NOMO-1 (cell line): ENCODE measurements around the gene TECTA.
"Not testable (repeated sequence)": the region's sequence is repeated elsewhere in the genome, so short reads cannot be mapped to it uniquely, and the experiment has no call there.

ENCODE experiments used
- DNase-seq, 2 experiments: peaks; one replicate each; lab custom pipeline; 2025; ENCODE audit not compliant: unreplicated experiment in 2 of 2; lab: John Stamatoyannopoulos, UW

TECTA gene

GRCh38 chr11:121177629-121178028 is 76.6 kb downstream of the TECTA start:
- not testable (repeated sequence) for DNase-seq

DNA sequence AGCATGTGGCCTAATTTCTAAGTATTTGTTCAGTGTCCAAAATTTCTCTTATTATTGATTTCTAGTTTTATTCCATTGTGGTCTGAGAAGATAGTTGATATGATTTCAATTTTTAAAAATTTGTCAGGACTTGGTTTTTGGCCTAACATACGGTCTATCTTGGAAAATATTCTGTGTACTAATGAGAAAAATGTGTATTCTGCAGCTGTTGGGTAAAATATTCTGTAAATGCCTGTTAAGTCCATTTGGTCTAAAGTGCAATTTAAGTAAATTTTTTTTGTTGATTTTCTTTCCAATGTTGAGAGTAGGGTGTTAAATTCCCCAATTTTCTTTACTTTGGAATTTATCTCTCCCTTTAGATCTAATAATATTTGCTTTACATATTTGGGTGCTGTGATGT is 78.3 kb downstream of the TECTA start:
- DNase-seq, result no peak

- DNase-seq, result no peak
These were observed 79.1 kb downstream of the TECTA start for GRCh38 chr11:121180183-121180582.

DNA sequence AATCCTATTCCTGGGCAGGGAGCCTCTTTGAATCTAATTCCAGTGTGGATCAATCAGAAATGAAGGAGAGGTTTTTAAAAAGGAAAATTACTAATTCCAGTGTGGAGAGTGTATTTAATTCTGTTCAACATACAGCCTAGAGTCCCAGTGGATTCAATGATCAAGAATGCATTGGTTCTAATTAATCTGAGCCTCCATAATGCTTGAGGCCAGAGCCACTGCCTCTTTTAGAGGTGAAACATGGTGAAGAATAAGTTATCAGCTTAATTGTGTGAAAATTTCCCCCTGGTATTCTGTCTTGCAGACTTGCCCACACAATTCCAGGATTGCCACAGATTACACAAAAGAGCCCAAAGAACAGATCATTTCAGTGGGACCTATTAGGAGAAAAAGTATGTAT is 87.7 kb downstream of the TECTA start:
- DNase-seq, result no peak

DNA sequence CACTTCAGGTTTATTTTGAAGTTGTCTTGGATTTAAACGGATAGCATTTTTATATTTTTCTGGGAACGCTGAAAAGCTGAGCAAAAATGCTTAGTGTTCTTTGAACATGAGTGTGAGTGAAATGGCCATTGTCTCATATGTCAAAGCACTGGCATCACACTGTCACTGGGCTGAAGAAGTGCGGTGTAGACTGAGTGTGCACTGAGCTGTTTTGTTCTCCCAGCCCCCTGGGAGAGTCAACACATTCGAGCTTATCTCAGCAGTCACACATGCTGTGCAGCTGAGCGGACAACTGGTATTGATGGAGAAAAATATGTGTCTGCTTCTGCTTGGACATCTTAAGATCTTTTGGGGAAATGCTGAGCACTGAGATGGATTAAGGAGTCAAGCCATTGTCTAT is 90.8 kb downstream of the TECTA start:
- DNase-seq, result no peak

GRCh38 chr11:121194731-121195596 is 93.9 kb downstream of the TECTA start:
- DNase-seq, result peak; percentile 30 to 51

GRCh38 chr11:121198491-121198890 is 97.4 kb downstream of the TECTA start:
- DNase-seq, result no peak

DNA sequence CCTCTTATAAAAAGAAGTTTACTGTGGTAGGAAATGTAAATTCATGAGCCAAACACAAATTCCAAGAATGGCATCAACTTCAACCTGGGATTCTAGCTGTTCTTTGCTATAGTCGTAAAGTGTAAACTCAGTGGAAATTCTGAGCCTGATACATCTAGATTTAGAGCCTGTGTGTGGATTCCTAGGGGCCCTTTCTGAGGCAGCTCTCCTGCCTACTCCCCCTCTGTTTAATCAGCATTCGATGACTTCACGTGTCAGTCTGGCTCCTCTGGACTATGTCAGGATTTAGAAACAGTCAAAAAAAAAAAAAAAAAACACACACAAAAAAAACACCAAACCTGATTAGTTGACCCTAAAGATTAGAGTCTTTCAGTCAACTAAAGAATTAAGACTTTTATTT is 98.5 kb downstream of the TECTA start:
- DNase-seq, result no peak

- DNase-seq, result no peak
These were observed 105.8 kb downstream of the TECTA start for GRCh38 chr11:121206810-121207209.

DNA sequence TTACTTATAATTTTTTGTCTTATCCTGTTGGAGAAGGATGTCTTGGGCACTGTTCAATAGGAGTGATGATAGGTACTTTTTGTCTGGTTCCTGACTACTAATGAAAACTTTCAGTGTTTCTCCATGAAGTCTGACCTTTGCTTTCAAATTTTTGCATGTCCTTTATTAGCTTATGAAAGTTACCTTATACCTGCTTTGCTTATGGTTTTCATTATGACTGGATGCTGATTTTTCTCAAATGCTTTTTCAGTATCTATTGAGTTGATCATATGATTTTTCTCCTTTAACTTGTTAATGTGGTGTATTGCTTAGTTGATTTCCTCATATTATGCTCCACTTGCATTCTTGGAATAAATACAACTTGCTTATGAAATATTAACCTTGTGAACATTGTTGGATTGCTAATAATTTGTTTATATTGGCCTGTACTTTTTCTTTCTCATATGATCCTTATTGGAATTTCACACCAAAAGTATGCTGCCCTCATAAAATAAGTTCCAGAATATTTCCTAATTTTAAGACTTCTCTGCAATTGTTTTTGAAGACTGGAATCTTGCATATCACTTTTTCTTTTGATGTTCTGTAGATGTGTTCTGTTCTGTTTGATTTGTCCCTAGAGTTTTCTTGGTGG is 106.6 kb downstream of the TECTA start:
- no peak for DNase-seq

GRCh38 chr11:121210445-121211080 is 109.5 kb downstream of the TECTA start:
- DNase-seq, result no peak

- no peak for DNase-seq
These were observed 110.6 kb downstream of the TECTA start for GRCh38 chr11:121211626-121212025.

- no peak for DNase-seq
These were observed 111.7 kb downstream of the TECTA start for GRCh38 chr11:121212536-121213361.

- no peak for DNase-seq
These were observed 112.4 kb downstream of the TECTA start for GRCh38 chr11:121213362-121213893.

DNA sequence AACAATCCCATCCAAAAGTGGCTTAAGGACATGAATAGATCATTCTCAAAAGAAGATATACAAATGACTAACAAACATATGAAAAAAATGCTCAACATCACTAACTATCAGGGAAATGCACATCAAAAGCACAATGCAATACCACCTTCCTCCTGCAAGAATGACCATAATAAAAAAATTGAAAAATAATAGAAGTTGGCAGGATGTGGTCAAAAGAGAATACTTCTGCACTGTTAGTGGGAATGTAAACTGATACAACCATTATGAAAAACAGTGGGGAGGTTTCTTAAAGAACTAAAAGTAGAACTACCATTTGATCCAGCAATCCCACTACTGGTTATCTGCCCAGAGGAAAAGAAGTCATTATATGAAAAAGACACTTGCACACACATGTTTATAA is 113.8 kb downstream of the TECTA start:
- no peak for DNase-seq

- no peak for DNase-seq
These were observed 120.6 kb downstream of the TECTA start for GRCh38 chr11:121221496-121222200.

DNA sequence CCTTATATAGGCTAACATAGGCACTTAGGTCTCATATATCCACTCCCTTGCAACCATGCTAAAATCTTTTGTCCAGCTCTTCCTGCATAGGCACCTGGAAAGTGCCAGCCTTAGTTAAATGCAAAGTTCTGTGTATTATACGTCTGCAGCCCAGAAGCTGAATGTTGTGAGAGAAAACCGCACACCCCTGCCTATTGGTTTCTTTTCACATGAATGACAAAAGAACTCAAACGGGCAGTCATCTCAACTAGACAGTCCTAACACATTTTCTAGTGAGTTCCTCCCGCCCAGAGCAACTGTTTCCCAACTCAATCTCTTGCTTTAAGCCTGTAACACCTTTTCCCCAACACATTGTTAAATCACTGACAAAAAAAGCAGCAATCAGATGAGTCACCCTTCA is 122.1 kb downstream of the TECTA start:
- DNase-seq, result no peak

GRCh38 chr11:121225382-121225781 is 124.3 kb downstream of the TECTA start:
- DNase-seq, result no peak

DNA sequence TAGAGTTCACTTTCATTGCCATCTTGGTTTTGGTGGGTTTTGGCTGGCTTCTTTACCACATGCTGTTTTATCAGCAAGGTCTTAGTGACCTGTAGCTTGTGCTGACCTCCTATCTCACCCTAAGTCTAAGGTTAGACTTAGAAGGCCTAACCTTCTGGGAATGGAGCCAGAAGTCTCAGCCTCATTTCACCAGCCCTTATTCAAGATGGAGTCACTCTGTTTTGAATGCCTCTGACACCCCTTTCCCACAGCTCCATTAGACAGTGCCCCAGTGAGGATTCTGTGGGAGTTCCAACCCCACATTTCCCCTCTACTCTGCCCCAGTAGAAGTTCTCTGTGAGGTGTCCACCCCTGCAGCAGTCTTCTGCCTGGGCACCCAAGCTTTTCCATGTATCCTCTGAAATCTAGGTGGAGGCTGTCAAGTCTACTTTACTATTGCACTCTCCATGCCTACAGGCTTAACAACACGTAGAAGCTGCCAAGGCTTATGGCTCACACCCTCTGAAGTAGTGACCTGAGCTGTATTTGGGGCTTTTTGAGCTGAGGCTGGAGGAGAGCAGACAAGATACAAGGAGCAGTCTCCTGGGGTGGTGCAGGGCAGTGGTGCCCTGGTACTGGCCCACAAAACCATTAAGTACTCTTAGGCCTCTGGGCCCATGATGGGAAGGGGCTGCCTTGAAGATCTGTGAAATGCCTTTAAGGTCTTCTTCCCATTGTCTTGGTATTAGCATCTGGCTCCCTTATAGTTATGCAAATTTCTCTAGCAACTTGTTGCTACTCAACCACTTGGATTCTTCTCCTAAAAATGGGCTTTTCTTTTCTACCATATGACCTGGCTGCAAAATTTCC is 125.6 kb downstream of the TECTA start:
- DNase-seq, result no peak
